ENCODE results near the gene TBC1D10B. TPM values are rescaled to one million over a fixed set of nuclear protein-coding genes. Genes with fewer than 3 reads are reported as not detected.
A peak's percentile ranks its signal among the peaks of the same experiment; 100 is the strongest.

The TBC1D10B gene
- total and polyA plus RNA-seq, 9 of the 15 experiments (the other 6 are each of a cell fraction or from before 2014, with no cell fraction given) = 2.2 to 55.4 (median 17.5) TPM

DNA sequence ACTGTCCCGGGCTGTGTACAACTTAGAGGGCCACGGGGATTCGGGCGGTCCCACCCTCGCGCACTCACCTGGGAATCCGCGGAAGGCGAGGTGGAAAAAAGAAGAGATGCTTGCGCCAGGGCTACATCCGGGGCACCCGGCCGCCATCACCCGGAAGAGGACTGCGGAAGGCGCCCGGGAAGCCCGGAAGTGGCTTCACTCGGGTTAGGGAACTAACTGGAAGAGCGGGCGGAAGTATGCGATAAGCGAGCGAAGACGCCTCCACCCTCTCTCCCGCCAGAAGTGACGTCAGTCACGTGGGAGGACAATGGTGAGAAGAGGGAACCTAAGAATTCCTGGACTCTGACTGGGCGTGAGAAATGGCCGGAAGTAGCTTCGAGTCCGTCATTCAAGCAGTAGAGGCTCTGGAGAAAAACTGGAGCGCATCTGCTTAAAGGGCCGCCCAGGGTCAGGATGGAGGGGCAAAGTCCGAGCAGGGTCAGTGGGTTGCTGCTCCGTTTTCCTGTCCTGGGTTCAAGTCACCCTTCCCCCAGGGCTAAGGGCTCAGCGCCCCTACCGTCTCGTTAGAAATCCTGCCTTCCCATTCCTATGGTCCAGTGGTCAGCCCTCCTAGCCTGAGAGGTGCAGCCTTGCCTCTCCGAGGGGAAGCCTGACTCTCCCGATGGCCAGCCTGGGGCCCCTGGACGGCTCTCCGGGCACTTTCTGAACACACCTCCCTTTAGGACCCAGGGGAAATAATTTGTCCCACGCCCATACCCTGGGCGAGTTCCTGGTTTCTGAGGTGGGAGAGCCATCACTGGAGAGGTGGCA, 14.9 kb downstream of the TBC1D10B start, which contains the start of gene CD2BP2 (continued):
- TF ChIP-seq, protein P1, sequence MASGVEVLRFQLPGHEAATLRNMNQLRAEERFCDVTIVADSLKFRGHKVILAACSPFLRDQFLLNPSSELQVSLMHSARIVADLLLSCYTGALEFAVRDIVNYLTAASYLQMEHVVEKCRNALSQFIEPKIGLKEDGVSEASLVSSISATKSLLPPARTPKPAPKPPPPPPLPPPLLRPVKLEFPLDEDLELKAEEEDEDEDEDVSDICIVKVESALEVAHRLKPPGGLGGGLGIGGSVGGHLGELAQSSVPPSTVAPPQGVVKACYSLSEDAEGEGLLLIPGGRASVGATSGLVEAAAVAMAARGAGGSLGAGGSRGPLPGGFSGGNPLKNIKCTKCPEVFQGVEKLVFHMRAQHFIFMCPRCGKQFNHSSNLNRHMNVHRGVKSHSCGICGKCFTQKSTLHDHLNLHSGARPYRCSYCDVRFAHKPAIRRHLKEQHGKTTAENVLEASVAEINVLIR (CRISPR knock-in tag; IDR thresholded peaks at IDR 0.05) = peak; percentile 84
- TF ChIP-seq, protein P2, sequence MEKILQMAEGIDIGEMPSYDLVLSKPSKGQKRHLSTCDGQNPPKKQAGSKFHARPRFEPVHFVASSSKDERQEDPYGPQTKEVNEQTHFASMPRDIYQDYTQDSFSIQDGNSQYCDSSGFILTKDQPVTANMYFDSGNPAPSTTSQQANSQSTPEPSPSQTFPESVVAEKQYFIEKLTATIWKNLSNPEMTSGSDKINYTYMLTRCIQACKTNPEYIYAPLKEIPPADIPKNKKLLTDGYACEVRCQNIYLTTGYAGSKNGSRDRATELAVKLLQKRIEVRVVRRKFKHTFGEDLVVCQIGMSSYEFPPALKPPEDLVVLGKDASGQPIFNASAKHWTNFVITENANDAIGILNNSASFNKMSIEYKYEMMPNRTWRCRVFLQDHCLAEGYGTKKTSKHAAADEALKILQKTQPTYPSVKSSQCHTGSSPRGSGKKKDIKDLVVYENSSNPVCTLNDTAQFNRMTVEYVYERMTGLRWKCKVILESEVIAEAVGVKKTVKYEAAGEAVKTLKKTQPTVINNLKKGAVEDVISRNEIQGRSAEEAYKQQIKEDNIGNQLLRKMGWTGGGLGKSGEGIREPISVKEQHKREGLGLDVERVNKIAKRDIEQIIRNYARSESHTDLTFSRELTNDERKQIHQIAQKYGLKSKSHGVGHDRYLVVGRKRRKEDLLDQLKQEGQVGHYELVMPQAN (IDR thresholded peaks at IDR 0.05; ENCODE audit: borderline replicate concordance) = peak; percentile 49; the same call in 1 of the 2 replicates
- TF ChIP-seq, protein P3, sequence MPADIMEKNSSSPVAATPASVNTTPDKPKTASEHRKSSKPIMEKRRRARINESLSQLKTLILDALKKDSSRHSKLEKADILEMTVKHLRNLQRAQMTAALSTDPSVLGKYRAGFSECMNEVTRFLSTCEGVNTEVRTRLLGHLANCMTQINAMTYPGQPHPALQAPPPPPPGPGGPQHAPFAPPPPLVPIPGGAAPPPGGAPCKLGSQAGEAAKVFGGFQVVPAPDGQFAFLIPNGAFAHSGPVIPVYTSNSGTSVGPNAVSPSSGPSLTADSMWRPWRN (IDR thresholded peaks at IDR 0.05; ENCODE audit: low read depth) = no peak
- TF ChIP-seq, protein P4, sequence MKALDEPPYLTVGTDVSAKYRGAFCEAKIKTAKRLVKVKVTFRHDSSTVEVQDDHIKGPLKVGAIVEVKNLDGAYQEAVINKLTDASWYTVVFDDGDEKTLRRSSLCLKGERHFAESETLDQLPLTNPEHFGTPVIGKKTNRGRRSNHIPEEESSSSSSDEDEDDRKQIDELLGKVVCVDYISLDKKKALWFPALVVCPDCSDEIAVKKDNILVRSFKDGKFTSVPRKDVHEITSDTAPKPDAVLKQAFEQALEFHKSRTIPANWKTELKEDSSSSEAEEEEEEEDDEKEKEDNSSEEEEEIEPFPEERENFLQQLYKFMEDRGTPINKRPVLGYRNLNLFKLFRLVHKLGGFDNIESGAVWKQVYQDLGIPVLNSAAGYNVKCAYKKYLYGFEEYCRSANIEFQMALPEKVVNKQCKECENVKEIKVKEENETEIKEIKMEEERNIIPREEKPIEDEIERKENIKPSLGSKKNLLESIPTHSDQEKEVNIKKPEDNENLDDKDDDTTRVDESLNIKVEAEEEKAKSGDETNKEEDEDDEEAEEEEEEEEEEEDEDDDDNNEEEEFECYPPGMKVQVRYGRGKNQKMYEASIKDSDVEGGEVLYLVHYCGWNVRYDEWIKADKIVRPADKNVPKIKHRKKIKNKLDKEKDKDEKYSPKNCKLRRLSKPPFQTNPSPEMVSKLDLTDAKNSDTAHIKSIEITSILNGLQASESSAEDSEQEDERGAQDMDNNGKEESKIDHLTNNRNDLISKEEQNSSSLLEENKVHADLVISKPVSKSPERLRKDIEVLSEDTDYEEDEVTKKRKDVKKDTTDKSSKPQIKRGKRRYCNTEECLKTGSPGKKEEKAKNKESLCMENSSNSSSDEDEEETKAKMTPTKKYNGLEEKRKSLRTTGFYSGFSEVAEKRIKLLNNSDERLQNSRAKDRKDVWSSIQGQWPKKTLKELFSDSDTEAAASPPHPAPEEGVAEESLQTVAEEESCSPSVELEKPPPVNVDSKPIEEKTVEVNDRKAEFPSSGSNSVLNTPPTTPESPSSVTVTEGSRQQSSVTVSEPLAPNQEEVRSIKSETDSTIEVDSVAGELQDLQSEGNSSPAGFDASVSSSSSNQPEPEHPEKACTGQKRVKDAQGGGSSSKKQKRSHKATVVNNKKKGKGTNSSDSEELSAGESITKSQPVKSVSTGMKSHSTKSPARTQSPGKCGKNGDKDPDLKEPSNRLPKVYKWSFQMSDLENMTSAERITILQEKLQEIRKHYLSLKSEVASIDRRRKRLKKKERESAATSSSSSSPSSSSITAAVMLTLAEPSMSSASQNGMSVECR (CRISPR knock-in tag; IDR thresholded peaks at IDR 0.05) = peak; percentile 76
- TF ChIP-seq ETV1 (tag; conservative IDR thresholded peaks at IDR 0.05; ENCODE audit: low read depth) = peak; percentile 96
- peak; percentile 58 to 93 (median 91) for TF ChIP-seq YY1 (IDR thresholded peaks at IDR 0.05; ENCODE audit: borderline replicate concordance in 1 of 3, control insufficient read depth in 1 of 3, extremely low read depth in 1 of 3, insufficient read depth in 3 of 3, insufficient read length in 1 of 3, insufficient replicate concordance in 2 of 3, low read depth in 1 of 3, low read length in 2 of 3)
- TF ChIP-seq CXXC5 (CRISPR knock-in tag; IDR thresholded peaks at IDR 0.05) = peak; percentile 96
- peak in 1 of 2 experiments; percentile 92; a peak in 2 of 4 replicates for TF ChIP-seq TEAD1 (CRISPR knock-in tag; IDR thresholded peaks at IDR 0.05)
- TF ChIP-seq, protein P5, sequence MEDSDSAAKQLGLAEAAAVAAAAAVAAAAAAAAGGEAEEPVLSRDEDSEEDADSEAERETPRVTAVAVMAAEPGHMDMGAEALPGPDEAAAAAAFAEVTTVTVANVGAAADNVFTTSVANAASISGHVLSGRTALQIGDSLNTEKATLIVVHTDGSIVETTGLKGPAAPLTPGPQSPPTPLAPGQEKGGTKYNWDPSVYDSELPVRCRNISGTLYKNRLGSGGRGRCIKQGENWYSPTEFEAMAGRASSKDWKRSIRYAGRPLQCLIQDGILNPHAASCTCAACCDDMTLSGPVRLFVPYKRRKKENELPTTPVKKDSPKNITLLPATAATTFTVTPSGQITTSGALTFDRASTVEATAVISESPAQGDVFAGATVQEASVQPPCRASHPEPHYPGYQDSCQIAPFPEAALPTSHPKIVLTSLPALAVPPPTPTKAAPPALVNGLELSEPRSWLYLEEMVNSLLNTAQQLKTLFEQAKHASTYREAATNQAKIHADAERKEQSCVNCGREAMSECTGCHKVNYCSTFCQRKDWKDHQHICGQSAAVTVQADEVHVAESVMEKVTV (CRISPR knock-in tag; IDR thresholded peaks at IDR 0.05) = no peak
- peak; percentile 55 to 67; a peak in 2 of 4 replicates for TF ChIP-seq MAZ (CRISPR knock-in tag; conservative IDR thresholded peaks at IDR 0.05 in 1 of 2, IDR thresholded peaks at IDR 0.05 in 1 of 2)
- peak; percentile 61 for TF ChIP-seq HMGN3 (IDR thresholded peaks at IDR 0.05; ENCODE audit: borderline replicate concordance, extremely low read depth, insufficient read length, low read depth, low read length)

All from K562 (cell line).